H1 (cell line): ENCODE results near the gene ELMO3. TPM values are rescaled to one million over a fixed set of nuclear protein-coding genes. Genes with fewer than 3 reads are reported as not detected.
A peak's percentile ranks its signal among the peaks of the same experiment; 100 is the strongest.

Experiments
- CTCF ChIA-PET: fragments of 300-600 bp; sonication (Branson Sonifier 250); formaldehyde crosslinking; loops from one replicate; lab custom pipeline; 2021; ENCODE audit not compliant: partially characterized antibody; lab: Charles Lee
- POLR2A ChIA-PET: fragments of 300-600 bp; sonication (Branson Sonifier 250); formaldehyde crosslinking; loops from one replicate; lab custom pipeline; 2021; ENCODE audit warnings: inconsistent platforms; ENCODE audit not compliant: partially characterized antibody; lab: Charles Lee
- DNase-seq, 2 experiments: peaks; one replicate each; pipeline versions ENCODE4 v3.0.0 to v3.0.0-alpha.2; 2010 to 2022; ENCODE audit warnings: low spot score in 2 of 2, low read depth in 1 of 2, mixed read lengths in 1 of 2
- FAIRE-seq: peaks from 2 replicates; lab custom pipeline; 2011; peaks lifted over from hg19 to GRCh38; lab: Jason Lieb, UNC
- H2AFZ ChIP-seq: 2 replicates; pipeline ENCODE4 v1.8.1; 2012; ENCODE audit warnings: low read length, inconsistent platforms
- H2AK5ac ChIP-seq: 2 replicates; pipeline ENCODE4 v1.6.1; 2013; ENCODE audit warnings: low read depth, low read length
- H2BK120ac ChIP-seq: replicated peaks from 2 replicates; pipeline ENCODE3; 2013; ENCODE audit warnings: low read depth, low read length, inconsistent platforms
- H2BK12ac ChIP-seq: 2 replicates; pipeline ENCODE4 v1.6.1; 2013; ENCODE audit warnings: low read depth, low read length
- H2BK15ac ChIP-seq: 2 replicates; pipeline ENCODE4 v1.6.1; 2013; ENCODE audit warnings: low read length
- H2BK20ac ChIP-seq: 2 replicates; pipeline ENCODE4 v1.6.1; 2013; ENCODE audit warnings: low read length
- H2BK5ac ChIP-seq: 2 replicates; pipeline ENCODE4 v1.6.1; 2013; ENCODE audit warnings: low read depth, low read length
- H3K14ac ChIP-seq: 2 replicates; pipeline ENCODE4 v1.6.1; 2013; ENCODE audit warnings: inconsistent platforms; ENCODE audit not compliant: insufficient read length
- H3K18ac ChIP-seq: 2 replicates; pipeline ENCODE4 v1.6.1; 2013; ENCODE audit warnings: low read length; ENCODE audit errors: extremely low read depth
- H3K23ac ChIP-seq: 2 replicates; pipeline ENCODE4 v1.6.1; 2013; ENCODE audit warnings: inconsistent platforms; ENCODE audit not compliant: insufficient read length
- H3K23me2 ChIP-seq: 2 replicates; pipeline ENCODE4 v1.6.1; 2013; ENCODE audit warnings: low read depth, low read length
- H3K27ac ChIP-seq: 2 replicates; pipeline ENCODE4 v1.6.1; 2011; ENCODE audit warnings: low read depth, low read length, inconsistent platforms
- H3K27me3 ChIP-seq, 4 experiments: replicated peaks in 1 of 4; 1 replicate in 1 of 4; 2 replicates in 3 of 4; pipeline versions ENCODE4 v1.6.1 to v1.8.1; 2011 to 2013; ENCODE audit warnings: low read length in 3 of 4, mild to moderate bottlenecking in 3 of 4, inconsistent platforms in 2 of 4, mixed read lengths in 2 of 4, moderate library complexity in 1 of 4; ENCODE audit not compliant: control insufficient read depth in 3 of 4, insufficient read depth in 3 of 4; ENCODE audit errors: extremely low read depth in 1 of 4
- H3K36me3 ChIP-seq, 4 experiments: 2 replicates each; pipeline versions ENCODE4 v1.6.1 to v1.8.1; 2011 to 2013; ENCODE audit warnings: mild to moderate bottlenecking in 4 of 4, low read length in 3 of 4, moderate library complexity in 2 of 4, control low read depth in 1 of 4, inconsistent platforms in 1 of 4; ENCODE audit not compliant: insufficient read depth in 4 of 4, control insufficient read depth in 2 of 4
- H3K4ac ChIP-seq: replicated peaks from 2 replicates; pipeline ENCODE3; 2013; ENCODE audit warnings: low read length, low read depth, mixed read lengths, inconsistent platforms; ENCODE audit not compliant: insufficient read length
- H3K4me1 ChIP-seq, 4 experiments: replicated peaks in 1 of 4; 1 replicate in 1 of 4; 2 replicates in 3 of 4; pipeline versions ENCODE4 v1.6.1 to v1.8.1; 2011 to 2013; ENCODE audit warnings: low read length in 3 of 4, inconsistent platforms in 2 of 4, mixed read lengths in 1 of 4; ENCODE audit not compliant: insufficient read depth in 4 of 4, control insufficient read depth in 3 of 4
- H3K4me2 ChIP-seq, 2 experiments: 2 replicates each; pipeline versions ENCODE4 v1.6.1 to v1.8.1; 2011 to 2013; ENCODE audit warnings: low read depth in 2 of 2, low read length in 2 of 2, control low read depth in 1 of 2, inconsistent platforms in 1 of 2, mild to moderate bottlenecking in 1 of 2; ENCODE audit not compliant: insufficient read depth in 1 of 2
- H3K4me3 ChIP-seq, 4 experiments: fragments of 200-600, 300-600 bp in 1 of 4; sonication (generic), shearing (Covaris generic), sonication (Bioruptor Twin) in 1 of 4; 2 replicates each; pipeline versions ENCODE4 v1.5.1 to v1.8.1; 2011 to 2016; ENCODE audit warnings: low read length in 4 of 4, low read depth in 3 of 4, control low read depth in 2 of 4, inconsistent platforms in 2 of 4, mild to moderate bottlenecking in 2 of 4, mixed read lengths in 1 of 4, moderate library complexity in 1 of 4; ENCODE audit not compliant: insufficient read depth in 2 of 4; ENCODE audit errors: extremely low read depth in 1 of 4
- H3K56ac ChIP-seq: replicated peaks from 2 replicates; pipeline ENCODE3; 2013; ENCODE audit warnings: low read depth, mild to moderate bottlenecking, mixed read lengths, low read length, inconsistent platforms; ENCODE audit not compliant: insufficient read length
- H3K79me1 ChIP-seq: 2 replicates; pipeline ENCODE4 v1.6.1; 2013; ENCODE audit warnings: low read depth, low read length, control low read depth
- H3K79me2 ChIP-seq, 2 experiments: 2 replicates each; pipeline versions ENCODE4 v1.6.1 to v1.8.1; 2012 to 2013; ENCODE audit warnings: low read length in 2 of 2, mild to moderate bottlenecking in 2 of 2, inconsistent platforms in 1 of 2; ENCODE audit not compliant: insufficient read depth in 2 of 2, control insufficient read depth in 1 of 2
- H3K9ac ChIP-seq, 4 experiments: replicated peaks in 1 of 4; 1 replicate in 1 of 4; 2 replicates in 3 of 4; pipeline versions ENCODE4 v1.6.1 to v1.8.1; 2011 to 2013; ENCODE audit warnings: low read depth in 3 of 4, low read length in 3 of 4, control low read depth in 2 of 4, mild to moderate bottlenecking in 2 of 4, moderate library complexity in 2 of 4, inconsistent platforms in 1 of 4; ENCODE audit errors: extremely low read depth in 1 of 4
- H3K9me3 ChIP-seq, 2 experiments: 2 replicates each; pipeline versions ENCODE4 v1.6.1 to v1.8.1; 2012 to 2013; ENCODE audit warnings: mild to moderate bottlenecking in 2 of 2, moderate library complexity in 2 of 2, control low read depth in 1 of 2, inconsistent platforms in 1 of 2, low read depth in 1 of 2, low read length in 1 of 2, mixed read lengths in 1 of 2; ENCODE audit not compliant: insufficient read depth in 2 of 2
- H4K20me1 ChIP-seq, 2 experiments: replicated peaks in 1 of 2; 2 replicates each; pipeline versions ENCODE3 to v1.8.1; 2011 to 2013; ENCODE audit warnings: inconsistent platforms in 2 of 2, low read length in 2 of 2, mild to moderate bottlenecking in 1 of 2; ENCODE audit not compliant: insufficient read depth in 2 of 2, control insufficient read depth in 1 of 2
- H4K5ac ChIP-seq: 2 replicates; pipeline ENCODE4 v1.6.1; 2013; ENCODE audit warnings: low read length, low read depth, mixed read lengths, inconsistent platforms; ENCODE audit not compliant: insufficient read length
- H4K8ac ChIP-seq: 2 replicates; pipeline ENCODE4 v1.8.0; 2013; ENCODE audit warnings: mild to moderate bottlenecking, moderate library complexity, low read length, inconsistent platforms; ENCODE audit not compliant: insufficient read depth; ENCODE audit errors: extremely low read depth
- H4K91ac ChIP-seq: replicated peaks from 2 replicates; pipeline ENCODE3; 2013; ENCODE audit warnings: low read length, mixed read lengths, inconsistent platforms; ENCODE audit not compliant: insufficient read length
- ATF2 ChIP-seq: IDR thresholded peaks from 2 replicates; pipeline ENCODE4 v1.6.1; 2012; ENCODE audit warnings: low read length, inconsistent platforms
- ATF3 ChIP-seq: IDR thresholded peaks from 2 replicates; pipeline ENCODE4 v1.6.1; 2011; ENCODE audit warnings: low read depth, mild to moderate bottlenecking, low read length; ENCODE audit not compliant: insufficient read depth
- CREB1 ChIP-seq: IDR thresholded peaks from 2 replicates; pipeline ENCODE4 v1.6.1; 2012; ENCODE audit warnings: inconsistent platforms
- KDM5A ChIP-seq: fragments of 200-600 bp; IDR thresholded peaks from 2 replicates; pipeline ENCODE4 v1.7.1; 2012; ENCODE audit warnings: mild to moderate bottlenecking, low read length, inconsistent platforms, mixed read lengths
- POLR2A ChIP-seq, 2 experiments: IDR thresholded peaks; 1 replicate in 1 of 2; 2 replicates in 1 of 2; pipeline ENCODE4 v1.6.1; 2011; ENCODE audit warnings: low read depth in 2 of 2, low read length in 2 of 2, mild to moderate bottlenecking in 2 of 2; ENCODE audit errors: control extremely low read depth in 1 of 2
- SP4 ChIP-seq: IDR thresholded peaks from 2 replicates; pipeline ENCODE4 v1.6.1; 2012; ENCODE audit warnings: low read length, inconsistent platforms
- TAF1 ChIP-seq: IDR thresholded peaks from 2 replicates; pipeline ENCODE4 v1.6.1; 2011; ENCODE audit warnings: mild to moderate bottlenecking, low read depth, low read length
- ZNF274 ChIP-seq: IDR thresholded peaks from 2 replicates; pipeline ENCODE4 v1.7.0; 2012; ENCODE audit warnings: low read length, borderline replicate concordance; ENCODE audit errors: extremely low read depth
- WGBS, 2 experiments: shearing (Covaris generic) in 1 of 2; methylation state at CpG; one replicate each; pipeline versions ENCODE4 v1.1.6 to v1.1.7; 2013 to 2015; ENCODE audit warnings: low lambda C conversion rate in 2 of 2, mixed read lengths in 2 of 2, inconsistent platforms in 1 of 2, low coverage in 1 of 2, missing lambda C conversion rate in 1 of 2; ENCODE audit not compliant: insufficient replicate concordance in 2 of 2, insufficient coverage in 1 of 2, insufficient read length in 1 of 2; ENCODE audit errors: extremely low coverage in 1 of 2, missing lambda C conversion rate in 1 of 2; 5-methylcytosine and 5-hydroxymethylcytosine counted together
- polyA plus RNA-seq, 7 experiments: library from polyadenylated mRNA; depleted of rRNA in 3 of 7; stranded (reverse) in 5 of 7; unstranded in 2 of 7; fragments of >200 nt in 5 of 7; fragments of 200-250 nt in 2 of 7; gene quantifications; 1 replicate in 5 of 7; 2 replicates in 1 of 7; 4 replicates in 1 of 7; pipeline versions ENCODE4 v1.2.1 to v1.2.3, GENCODE V29; 2011 to 2013; ENCODE audit warnings: missing spikeins in 2 of 7, mixed read lengths in 2 of 7
- total RNA-seq: library from RNA; stranded (reverse); fragmentation: NEBNext Ultra II Directional; extraction: Animal tissue kit (Norgen Biotek cat#: 25700); gene quantifications from 2 replicates; pipeline ENCODE4 v1.2.1, GENCODE V29; 2021
- TF ChIP-seq, protein P1 (sequence below): IDR thresholded peaks from 2 replicates; pipeline ENCODE4 v1.6.1; 2011; ENCODE audit warnings: low read length, improper control_type of control experiment

Gene ELMO3
- total and polyA plus RNA-seq, 2 of the 8 experiments (the other 6 are each of a cell fraction or from before 2014, with no cell fraction given), result 9.6 to 10.9 TPM

GRCh38 chr16:67245674-67246080 is 46.7 kb downstream of the ELMO3 start:
- H4K5ac ChIP-seq, result peak overlapping the region; percentile 82
- no peaks in the 10 kb centered on the region for H3K9me3 ChIP-seq
- no peak overlapping the region; the same call in 1 of the 2 replicates for H2BK12ac ChIP-seq
- no peak for FAIRE-seq
- H2AK5ac ChIP-seq, result no peak overlapping the region
- peaks cover 16 to 37% (median 17%) of the 10 kb centered on the region in 4 experiments for H3K4me1 ChIP-seq
- peaks cover 0 to 21% of the 10 kb centered on the region in 2 experiments; a peak in 2 of 4 replicates for H3K79me2 ChIP-seq
- no peaks in the 10 kb centered on the region for H3K36me3 ChIP-seq
- DNase-seq, result no peak
- H3K27me3 ChIP-seq, result peaks cover 0 to 21% (median 13%) of the 10 kb centered on the region in 4 experiments; a peak in 5 of 7 replicates
- peaks cover 12% of the 10 kb centered on the region; the same call in 1 of the 2 replicates for H3K23me2 ChIP-seq
- H3K4me3 ChIP-seq, result peak overlapping the region; percentile 67 to 87 (median 70)
- H4K20me1 ChIP-seq, result no peaks in the 10 kb centered on the region
- H2BK15ac ChIP-seq, result no peak overlapping the region
- CTCF ChIA-PET, result interaction anchor here (0.6 to 2.0 kb wide), 19 partner anchors 10 to 181 kb away, joined by 3 to 12 read pairs (median 4); partner anchors contain the start of genes B3GNT9, ELMO3 and TMEM208
- peak overlapping the region in 3 of 4 experiments; percentile 52 to 56 (median 55); a peak in 5 of 7 replicates for H3K9ac ChIP-seq
- H2BK120ac ChIP-seq, result no peak overlapping the region
- H2BK5ac ChIP-seq, result peak overlapping the region; percentile 96
- H3K56ac ChIP-seq, result no peak overlapping the region
- WGBS, 2 experiments, result 23% methylated on average over 7 of the region's 8 CpGs; no CpG with 5 or more reads in 1 of the 2 experiments
- peak overlapping the region; percentile 75 for H4K8ac ChIP-seq
- peaks cover 16% of the 10 kb centered on the region for H3K79me1 ChIP-seq
- H3K4me2 ChIP-seq, result peak overlapping the region; percentile 92 to 95
- no peak overlapping the region for H2BK20ac ChIP-seq
- peak overlapping the region; percentile 85 for H4K91ac ChIP-seq
- POLR2A ChIA-PET, result interaction anchor here (0.7 to 6.8 kb wide), 13 partner anchors 11 to 180 kb away, joined by 3 to 111 read pairs (median 4); partner anchors contain the start of genes ELMO3, EXOC3L1 and TMEM208
- peak overlapping the region; percentile 85 for H3K27ac ChIP-seq
- TF ChIP-seq POLR2A (IDR thresholded peaks at IDR 0.05; ENCODE audit: control extremely low read depth in 1 of 2, low read depth in 2 of 2, low read length in 2 of 2), result no peak
- peak; percentile 30; the same call in 1 of the 2 replicates for TF ChIP-seq TAF1
- TF ChIP-seq CREB1, result no peak
- TF ChIP-seq ZNF274, result no peak
- no peak for TF ChIP-seq KDM5A
- TF ChIP-seq, protein P1, sequence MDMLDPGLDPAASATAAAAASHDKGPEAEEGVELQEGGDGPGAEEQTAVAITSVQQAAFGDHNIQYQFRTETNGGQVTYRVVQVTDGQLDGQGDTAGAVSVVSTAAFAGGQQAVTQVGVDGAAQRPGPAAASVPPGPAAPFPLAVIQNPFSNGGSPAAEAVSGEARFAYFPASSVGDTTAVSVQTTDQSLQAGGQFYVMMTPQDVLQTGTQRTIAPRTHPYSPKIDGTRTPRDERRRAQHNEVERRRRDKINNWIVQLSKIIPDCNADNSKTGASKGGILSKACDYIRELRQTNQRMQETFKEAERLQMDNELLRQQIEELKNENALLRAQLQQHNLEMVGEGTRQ, result peak; percentile 72
- TF ChIP-seq ATF2, result no peak
- TF ChIP-seq ATF3, result peak; percentile 52; the same call in 1 of the 2 replicates
- no peak for TF ChIP-seq SP4
- TF ChIP-seq, all 59 proteins: peak for 3
- H3K18ac ChIP-seq, result peak overlapping the region; percentile 89
- H3K23ac ChIP-seq, result no peak overlapping the region
- no peak overlapping the region for H3K14ac ChIP-seq
- no peak overlapping the region for H2AFZ ChIP-seq
- H3K4ac ChIP-seq, result peak overlapping the region; percentile 47
